A673 (cell line): Measurements from ENCODE around the gene CCSER1. TPM values are rescaled to one million over a fixed set of nuclear protein-coding genes. Genes with fewer than 3 reads are reported as not detected.

Source experiments
- BruUV-seq: library from RNA; stranded (reverse); fragments of 400-500 nt; replicated peaks from 2 replicates; lab custom pipeline; 2021; lab: Mats Ljungman, UMichigan
- CTCF ChIA-PET: fragments of 300-600 bp; sonication (Branson Sonifier 250); formaldehyde crosslinking; loops from one replicate; lab custom pipeline; 2022; ENCODE audit warnings: antibody characterized with exemption; lab: Charles Lee
- POLR2A ChIA-PET: fragments of 300-600 bp; sonication (Branson Sonifier 250); formaldehyde crosslinking; loops from one replicate; lab custom pipeline; 2022; ENCODE audit warnings: antibody characterized with exemption; ENCODE audit not compliant: low non-redundant PET; lab: Charles Lee
- DNase-seq: peaks from one replicate; pipeline ENCODE4 v3.0.0-alpha.2; 2015; ENCODE audit warnings: low spot score
- H3K27ac ChIP-seq: fragments of 200-600 bp; sonication (generic); 2 replicates; pipeline ENCODE4 v1.5.1; 2016; ENCODE audit warnings: mixed run types, low read depth, mild to moderate bottlenecking, mixed read lengths, antibody characterized with exemption, low read length; ENCODE audit not compliant: poor library complexity, severe bottlenecking
- H3K27me3 ChIP-seq: fragments of 200-600 bp; sonication (generic); replicated peaks from 2 replicates; pipeline ENCODE4 v1.6.1; 2017; ENCODE audit warnings: mixed run types, low read depth, mild to moderate bottlenecking, mixed read lengths, antibody characterized with exemption, low read length; ENCODE audit not compliant: insufficient read depth, poor library complexity
- H3K36me3 ChIP-seq: fragments of 200-600 bp; sonication (generic); 2 replicates; pipeline ENCODE4 v1.6.1; 2016; ENCODE audit warnings: mixed run types, mild to moderate bottlenecking, mixed read lengths, antibody characterized with exemption, low read length; ENCODE audit not compliant: insufficient read depth, poor library complexity, severe bottlenecking
- H3K4me1 ChIP-seq: fragments of 200-600 bp; sonication (generic); 2 replicates; pipeline ENCODE4 v1.6.1; 2017; ENCODE audit warnings: mixed run types, mild to moderate bottlenecking, mixed read lengths, antibody characterized with exemption, low read length; ENCODE audit not compliant: insufficient read depth, poor library complexity, severe bottlenecking
- H3K4me3 ChIP-seq: fragments of 200-600 bp; sonication (generic); 2 replicates; pipeline ENCODE4 v1.5.1; 2016; ENCODE audit warnings: low read depth, mixed run types, mild to moderate bottlenecking, mixed read lengths, low read length; ENCODE audit not compliant: poor library complexity, severe bottlenecking
- H3K9me3 ChIP-seq: fragments of 200-600 bp; sonication (generic); 2 replicates; pipeline ENCODE4 v1.6.1; 2016; ENCODE audit warnings: mixed run types, low read depth, mild to moderate bottlenecking, mixed read lengths, antibody characterized with exemption, low read length; ENCODE audit not compliant: poor library complexity, severe bottlenecking
- EZH2 ChIP-seq: fragments of 200-600 bp; sonication (generic); IDR thresholded peaks from 2 replicates; pipeline ENCODE4 v1.6.1; 2017; ENCODE audit warnings: borderline replicate concordance, low read depth, mild to moderate bottlenecking, mixed read lengths, antibody characterized with exemption, low read length; ENCODE audit not compliant: poor library complexity, severe bottlenecking
- intact Hi-C: fragments of 100-400 bp; cut with micrococcal nuclease; formaldehyde crosslinking; loops from one replicate; pipeline ENCODE4 v1.10.0; 2022; ENCODE audit not compliant: unreplicated experiment
- total RNA-seq: library from RNA; stranded (reverse); gene quantifications from 2 replicates; pipeline ENCODE4 v1.2.3, GENCODE V29; 2021
- TF ChIP-seq, protein P1 (sequence below): fragments of 300-800, 200-600 bp; sonication (generic); conservative IDR thresholded peaks from 2 replicates; pipeline ENCODE4 v1.5.1; 2017; ENCODE audit warnings: low read depth, mild to moderate bottlenecking, antibody characterized with exemption, low read length, moderate library complexity, mixed read lengths

CCSER1 gene
- total RNA-seq, 1 experiment from 2014 or later: not detected

DNA sequence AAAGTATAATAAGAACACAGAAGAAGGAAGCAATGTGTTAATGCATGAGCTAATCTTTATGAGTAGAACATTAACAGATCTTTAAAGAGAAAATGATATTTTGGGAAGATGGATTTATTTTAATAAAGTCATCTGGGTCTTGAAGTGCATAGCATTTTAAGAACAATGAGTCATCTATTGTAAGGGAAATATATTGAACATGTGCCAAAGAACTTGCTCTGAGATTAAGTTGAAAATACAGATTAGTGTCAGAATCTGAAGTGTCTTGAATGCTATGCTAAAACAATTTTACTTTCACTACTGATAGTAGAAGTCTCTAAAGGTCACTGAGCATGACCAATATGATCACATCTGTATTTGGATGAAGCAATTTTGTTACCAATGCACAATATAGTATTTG, 1399.9 kb downstream of the CCSER1 start:
- H3K36me3 ChIP-seq: no peaks in the 10 kb centered on the region
- TF ChIP-seq, protein P1, sequence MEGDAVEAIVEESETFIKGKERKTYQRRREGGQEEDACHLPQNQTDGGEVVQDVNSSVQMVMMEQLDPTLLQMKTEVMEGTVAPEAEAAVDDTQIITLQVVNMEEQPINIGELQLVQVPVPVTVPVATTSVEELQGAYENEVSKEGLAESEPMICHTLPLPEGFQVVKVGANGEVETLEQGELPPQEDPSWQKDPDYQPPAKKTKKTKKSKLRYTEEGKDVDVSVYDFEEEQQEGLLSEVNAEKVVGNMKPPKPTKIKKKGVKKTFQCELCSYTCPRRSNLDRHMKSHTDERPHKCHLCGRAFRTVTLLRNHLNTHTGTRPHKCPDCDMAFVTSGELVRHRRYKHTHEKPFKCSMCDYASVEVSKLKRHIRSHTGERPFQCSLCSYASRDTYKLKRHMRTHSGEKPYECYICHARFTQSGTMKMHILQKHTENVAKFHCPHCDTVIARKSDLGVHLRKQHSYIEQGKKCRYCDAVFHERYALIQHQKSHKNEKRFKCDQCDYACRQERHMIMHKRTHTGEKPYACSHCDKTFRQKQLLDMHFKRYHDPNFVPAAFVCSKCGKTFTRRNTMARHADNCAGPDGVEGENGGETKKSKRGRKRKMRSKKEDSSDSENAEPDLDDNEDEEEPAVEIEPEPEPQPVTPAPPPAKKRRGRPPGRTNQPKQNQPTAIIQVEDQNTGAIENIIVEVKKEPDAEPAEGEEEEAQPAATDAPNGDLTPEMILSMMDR: no peak
- TF ChIP-seq EZH2: no peak
- intact Hi-C loops: no loop called here
- no peaks in the 10 kb centered on the region for H3K4me1 ChIP-seq
- DNase-seq: no peak
- BruUV-seq: no TSS peak
- H3K4me3 ChIP-seq: no peak overlapping the region
- H3K27ac ChIP-seq: no peak overlapping the region
- H3K9me3 ChIP-seq: no peaks in the 10 kb centered on the region
- no peaks in the 10 kb centered on the region for H3K27me3 ChIP-seq
- ChIA-PET POLR2A (no interaction called here), CTCF (no interaction called here)

DNA sequence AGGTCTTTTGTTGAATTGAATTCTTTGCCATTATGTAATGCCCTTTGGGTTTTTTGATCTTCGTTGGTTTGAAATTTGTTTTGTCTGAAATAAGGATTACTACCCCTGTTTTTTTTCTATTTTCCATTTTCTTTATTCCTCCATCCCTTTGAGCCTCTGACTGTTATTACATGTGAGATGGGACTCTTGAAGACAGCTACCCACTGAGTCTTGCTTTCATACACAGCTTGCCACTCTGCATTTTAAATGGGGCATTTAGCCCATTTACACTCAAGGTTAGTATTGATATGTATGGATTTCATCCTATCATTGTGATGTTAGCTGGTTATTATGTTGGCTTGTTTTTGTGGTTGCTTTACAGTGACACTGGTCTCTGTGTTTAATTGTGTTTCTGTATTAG, 1440.4 kb downstream of the CCSER1 start:
- intact Hi-C loops: no loop called here
- no peak overlapping the region for H3K4me3 ChIP-seq
- no peak for DNase-seq
- no peak overlapping the region for H3K27ac ChIP-seq
- no peaks in the 10 kb centered on the region for H3K36me3 ChIP-seq
- ChIA-PET CTCF (no interaction called here), POLR2A (no interaction called here)
- H3K27me3 ChIP-seq: no peaks in the 10 kb centered on the region
- TF ChIP-seq EZH2: no peak
- TF ChIP-seq, protein P1: no peak
- no TSS peak for BruUV-seq
- no peaks in the 10 kb centered on the region for H3K9me3 ChIP-seq
- H3K4me1 ChIP-seq: no peaks in the 10 kb centered on the region

DNA sequence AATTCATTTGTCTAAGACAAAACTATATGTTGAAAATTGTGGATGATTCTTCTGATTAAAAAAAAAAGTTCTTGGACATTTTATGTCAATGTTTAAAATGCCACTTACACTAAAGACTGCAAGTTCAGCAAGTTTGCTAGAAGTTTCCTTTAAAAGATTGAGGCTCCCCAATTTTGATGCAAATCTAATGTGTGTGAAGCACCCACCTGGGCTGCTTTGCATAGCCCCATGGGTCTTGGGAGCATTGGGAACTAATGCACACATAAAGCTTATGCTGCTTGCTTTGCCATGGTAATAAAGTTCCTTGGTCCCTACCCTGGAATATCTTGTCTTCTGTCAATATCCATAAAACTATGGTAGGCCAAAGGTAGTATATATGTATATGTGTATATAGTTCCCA, 1450.7 kb downstream of the CCSER1 start:
- H3K27ac ChIP-seq: no peak overlapping the region
- no peak for TF ChIP-seq EZH2
- TF ChIP-seq, protein P1: no peak
- BruUV-seq: no TSS peak
- POLR2A ChIA-PET: no interaction called here
- DNase-seq: no peak
- CTCF ChIA-PET: no interaction called here
- no peaks in the 10 kb centered on the region for H3K27me3 ChIP-seq
- intact Hi-C loops: no loop called here
- no peak overlapping the region for H3K4me3 ChIP-seq
- H3K9me3 ChIP-seq: no peaks in the 10 kb centered on the region
- no peaks in the 10 kb centered on the region for H3K36me3 ChIP-seq
- H3K4me1 ChIP-seq: no peaks in the 10 kb centered on the region
